ENCODE results near the gene CRK.
"Not testable (repeated sequence)": the region's sequence is repeated elsewhere in the genome, so short reads cannot be mapped to it uniquely, and the experiment has no call there.

CRK gene

GRCh38 chr17:1420163-1420562 is 35.9 kb downstream of the CRK start:
- no peak for DNase-seq

- not testable (repeated sequence) for DNase-seq
Measured at GRCh38 chr17:1418476-1418875, 37.6 kb downstream of the CRK start.

- no peak for DNase-seq
Measured at GRCh38 chr17:1416414-1416813, 39.6 kb downstream of the CRK start.

- no peak for DNase-seq
Measured at GRCh38 chr17:1414634-1415033, 41.4 kb downstream of the CRK start.

- no peak for DNase-seq
Measured at GRCh38 chr17:1414001-1414574, 41.9 kb downstream of the CRK start.

GRCh38 chr17:1413281-1413791 is 42.7 kb downstream of the CRK start:
- no peak for DNase-seq

GRCh38 chr17:1412185-1413110 is 43.6 kb downstream of the CRK start:
- no peak for DNase-seq

- no peak for DNase-seq
Measured at GRCh38 chr17:1402262-1402586, 53.8 kb downstream of the CRK start.

- peak; percentile 55 for DNase-seq
Measured at GRCh38 chr17:1399679-1400512, 56.1 kb downstream of the CRK start, which contains the start of gene YWHAE. YWHAE (minus strand) TSS chr17:1400222; CDS start chr17:1400110, 112 bp downstream.

- no peak for DNase-seq
Measured at GRCh38 chr17:1398931-1399678, 56.9 kb downstream of the CRK start.

GRCh38 chr17:1398028-1398427 is 58.0 kb downstream of the CRK start:
- DNase-seq: no peak

- not testable (repeated sequence) for DNase-seq
Measured at GRCh38 chr17:1395876-1396665, 60.0 kb downstream of the CRK start.

- no peak for DNase-seq
Measured at GRCh38 chr17:1391577-1391976, 64.5 kb downstream of the CRK start.

GRCh38 chr17:1390432-1391367 is 65.3 kb downstream of the CRK start:
- no peak for DNase-seq

- not testable (repeated sequence) for DNase-seq
Measured at GRCh38 chr17:1387490-1388227, 68.4 kb downstream of the CRK start.

GRCh38 chr17:1386675-1387190 is 69.3 kb downstream of the CRK start:
- DNase-seq: not testable (repeated sequence)

- no peak for DNase-seq
Measured at GRCh38 chr17:1386265-1386664, 69.8 kb downstream of the CRK start.

GRCh38 chr17:1385861-1386260 is 70.2 kb downstream of the CRK start:
- no peak for DNase-seq

GRCh38 chr17:1384905-1385435 is 71.1 kb downstream of the CRK start:
- DNase-seq: no peak
